K562 (cell line): Measurements from ENCODE around the gene CNDP2. TPM values are rescaled to one million over a fixed set of nuclear protein-coding genes. Genes with fewer than 3 reads are reported as not detected.
A peak's percentile ranks its signal among the peaks of the same experiment; 100 is the strongest.

Experiments used
- ARID1B ChIP-seq: fragments of 450-650 bp; IDR thresholded peaks from 2 replicates; pipeline ENCODE4 v1.6.1; 2016; ENCODE audit warnings: antibody characterized with exemption, mild to moderate bottlenecking, inconsistent platforms
- ARID2 ChIP-seq: fragments of 450-650 bp; IDR thresholded peaks from 2 replicates; pipeline ENCODE4 v1.6.1; 2017; ENCODE audit warnings: antibody characterized with exemption, mild to moderate bottlenecking
- CBFA2T2 ChIP-seq: fragments of 450-650 bp; conservative IDR thresholded peaks from 2 replicates; pipeline ENCODE4 v1.6.1; 2017; ENCODE audit warnings: mild to moderate bottlenecking
- CC2D1A ChIP-seq: fragments of 450-650 bp; IDR thresholded peaks from 2 replicates; pipeline ENCODE4 v1.6.1; 2017; ENCODE audit warnings: mild to moderate bottlenecking
- DPF2 ChIP-seq: fragments of 450-650 bp; IDR thresholded peaks from 2 replicates; pipeline ENCODE4 v1.6.1; 2016
- FOSL1 ChIP-seq: fragments of 200-800 bp; sonication (Bioruptor generic); conservative IDR thresholded peaks from 2 replicates; pipeline ENCODE4 v1.6.1; 2016; ENCODE audit warnings: missing genetic modification characterization, missing compliant biosample characterization
- HDAC2 ChIP-seq: fragments of 450-650 bp; IDR thresholded peaks from 2 replicates; pipeline ENCODE4 v1.6.1; 2016; ENCODE audit warnings: mild to moderate bottlenecking
- JUN ChIP-seq, 2 experiments: sonication (generic) in 1 of 2; formaldehyde crosslinking in 1 of 2; IDR thresholded peaks; 2 replicates each; pipeline versions ENCODE4 v1.6.1 to v1.8.0; 2012 to 2022; ENCODE audit warnings: borderline replicate concordance in 2 of 2, mild to moderate bottlenecking in 2 of 2, improper control_type of control experiment in 1 of 2, low read depth in 1 of 2, low read length in 1 of 2, missing genetic modification reagents in 1 of 2
- JUND ChIP-seq, 2 experiments: IDR thresholded peaks; 2 replicates in 1 of 2; 3 replicates in 1 of 2; pipeline ENCODE4 v1.6.1; 2011; ENCODE audit warnings: borderline replicate concordance in 2 of 2, low read depth in 2 of 2, low read length in 2 of 2, improper control_type of control experiment in 1 of 2, missing biosample characterization in 1 of 2, missing genetic modification characterization in 1 of 2, missing genetic modification reagents in 1 of 2
- RNF2 ChIP-seq: sonication (generic); IDR thresholded peaks from 2 replicates; pipeline ENCODE4 v1.6.1; 2016
- SLC30A9 ChIP-seq: fragments of 250-450 bp; sonication (Bioruptor Pico); IDR thresholded peaks from 2 replicates; pipeline ENCODE4 v1.8.0; 2022; ENCODE audit warnings: mild to moderate bottlenecking, moderate library complexity
- SMARCE1 ChIP-seq: fragments of 450-650 bp; IDR thresholded peaks from 2 replicates; pipeline ENCODE4 v1.7.1; 2016; ENCODE audit warnings: mild to moderate bottlenecking
- SRF ChIP-seq, 2 experiments: fragments of 250-450, 450-650 bp in 1 of 2; sonication (Bioruptor Pico) in 1 of 2; sonication (generic) in 1 of 2; formaldehyde crosslinking; IDR thresholded peaks; 2 replicates each; pipeline versions ENCODE4 v1.5.0 to v1.5.1; 2020 to 2022; ENCODE audit warnings: mild to moderate bottlenecking in 1 of 2, missing genetic modification reagents in 1 of 2
- TRIM24 ChIP-seq, 2 experiments: fragments of 450-650 bp; IDR thresholded peaks; 2 replicates each; pipeline ENCODE4 v1.6.1; 2016
- ZEB2 ChIP-seq: fragments of 450-650 bp; IDR thresholded peaks from 2 replicates; pipeline ENCODE4 v1.6.1; 2016
- ZMIZ1 ChIP-seq, 2 experiments: fragments of 150-350 bp in 1 of 2; IDR thresholded peaks; 2 replicates each; pipeline ENCODE4 v1.6.1; 2012 to 2016; ENCODE audit warnings: low read depth in 2 of 2, low read length in 2 of 2, mild to moderate bottlenecking in 1 of 2, moderate library complexity in 1 of 2
- ZNF655 ChIP-seq: fragments of 250-450 bp; sonication (Bioruptor Pico); IDR thresholded peaks from 2 replicates; pipeline ENCODE4 v1.5.0; 2021
- ZNF766 ChIP-seq: fragments of 200-800 bp; sonication (Bioruptor generic); conservative IDR thresholded peaks from 2 replicates; pipeline ENCODE4 v1.6.1; 2016; ENCODE audit warnings: missing genetic modification characterization, missing compliant biosample characterization
- ZSCAN32 ChIP-seq: fragments of 450-650 bp; formaldehyde crosslinking; IDR thresholded peaks from 2 replicates; pipeline ENCODE4 v1.4.0; 2020; ENCODE audit warnings: mild to moderate bottlenecking, moderate library complexity
- polyA plus RNA-seq, 8 experiments: library from polyadenylated mRNA; depleted of rRNA in 4 of 8; stranded (reverse) in 5 of 8; unstranded in 3 of 8; fragments of >200 nt; fragmentation: Nextera tagmentation in 2 of 8; fragmentation: Illumina TruSeq in 1 of 8; extraction: Ambion mirVana in 2 of 8; extraction: Trizol in 1 of 8; gene quantifications; 2 replicates each; pipeline versions ENCODE4 v1.2.1 to v1.2.3, GENCODE V29; 2011 to 2014; ENCODE audit warnings: inconsistent platforms in 1 of 8, missing spikeins in 1 of 8
- total RNA-seq, 7 experiments: library from RNA; depleted of rRNA in 6 of 7; stranded (reverse); fragments of >200 nt in 6 of 7; fragmentation: Illumina TruSeq in 2 of 7; extraction: Trizol in 2 of 7; gene quantifications; 2 replicates each; pipeline versions ENCODE4 v1.2.1 to v1.2.3, GENCODE V29; 2011 to 2021; ENCODE audit warnings: low replicate concordance in 1 of 7
- TF ChIP-seq, protein P1 (sequence below): fragments of 450-650 bp; IDR thresholded peaks from 2 replicates; pipeline ENCODE4 v1.6.1; 2016; ENCODE audit warnings: low read depth, mild to moderate bottlenecking, moderate library complexity

The CNDP2 gene
- total and polyA plus RNA-seq, 9 of the 15 experiments (the other 6 are each of a cell fraction or from before 2014, with no cell fraction given): 34.1 to 128 (median 53.8) TPM

DNA sequence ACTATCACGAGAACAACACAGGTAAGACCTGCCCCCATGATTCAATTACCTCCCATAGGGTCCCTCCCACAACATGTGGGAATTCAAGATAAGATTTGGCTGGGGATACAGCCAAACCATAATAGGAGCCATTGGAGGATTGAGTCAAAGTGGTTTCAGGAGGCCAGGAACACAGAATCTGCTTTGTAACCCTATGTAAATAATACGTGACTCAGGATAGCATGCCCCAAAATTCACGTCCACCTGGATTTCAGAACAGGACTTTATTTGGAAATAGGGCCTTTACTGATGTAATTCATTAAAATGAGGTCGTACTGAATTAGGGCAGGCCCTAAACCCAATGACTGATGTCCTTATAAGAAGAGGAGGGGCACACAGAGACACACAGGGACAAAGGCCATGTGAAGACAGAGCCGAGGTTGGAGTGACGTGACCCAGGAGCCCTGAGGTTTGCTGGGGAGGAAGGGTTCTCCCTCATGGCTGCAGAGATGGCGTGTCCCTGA is 16.0 kb upstream of the CNDP2 start (continued):
- no peak for TF ChIP-seq JUN (IDR thresholded peaks at IDR 0.05; ENCODE audit: borderline replicate concordance, low read depth, low read length)
- no peak for TF ChIP-seq JUN (CRISPR knock-in tag; IDR thresholded peaks at IDR 0.05; ENCODE audit: borderline replicate concordance)
- TF ChIP-seq SLC30A9: no peak
- peak; percentile 75 for TF ChIP-seq CBFA2T2
- TF ChIP-seq ZMIZ1 (IDR thresholded peaks at IDR 0.05; ENCODE audit: low read depth in 2 of 2, low read length in 2 of 2): peak in 1 of 2 experiments; percentile 56; a peak in 1 of 4 replicates
- TF ChIP-seq ZEB2: peak; percentile 92
- TF ChIP-seq ZNF766: 0 out of 2 replicates have a peak, but pooled peaks have one; percentile 13
- peak in 1 of 2 experiments; percentile 50; a peak in 2 of 4 replicates for TF ChIP-seq TRIM24 (IDR thresholded peaks at IDR 0.05)
- peak; percentile 81; the same call in 1 of the 2 replicates for TF ChIP-seq SMARCE1
- TF ChIP-seq ZNF655: no peak
- TF ChIP-seq FOSL1 (tag): peak; percentile 82
- TF ChIP-seq, protein P1, sequence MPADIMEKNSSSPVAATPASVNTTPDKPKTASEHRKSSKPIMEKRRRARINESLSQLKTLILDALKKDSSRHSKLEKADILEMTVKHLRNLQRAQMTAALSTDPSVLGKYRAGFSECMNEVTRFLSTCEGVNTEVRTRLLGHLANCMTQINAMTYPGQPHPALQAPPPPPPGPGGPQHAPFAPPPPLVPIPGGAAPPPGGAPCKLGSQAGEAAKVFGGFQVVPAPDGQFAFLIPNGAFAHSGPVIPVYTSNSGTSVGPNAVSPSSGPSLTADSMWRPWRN: 0 out of 2 replicates have a peak, but pooled peaks have one; percentile 47
- peak; percentile 95 for TF ChIP-seq ARID1B
- TF ChIP-seq SRF (CRISPR knock-in tag; IDR thresholded peaks at IDR 0.05): peak in 1 of 2 experiments; percentile 62; a peak in 1 of 4 replicates
- no peak for TF ChIP-seq ARID2
- 0 out of 2 replicates have a peak, but pooled peaks have one; percentile 19 for TF ChIP-seq RNF2
- no peak for TF ChIP-seq ZSCAN32 (CRISPR knock-in tag)
- peak; percentile 87 for TF ChIP-seq DPF2
- TF ChIP-seq HDAC2: peak; percentile 78
- peak; percentile 48; the same call in 1 of the 2 replicates for TF ChIP-seq JUND (IDR thresholded peaks at IDR 0.05; ENCODE audit: borderline replicate concordance, low read depth, low read length)
- TF ChIP-seq JUND (tag; IDR thresholded peaks at IDR 0.05; ENCODE audit: borderline replicate concordance, low read depth, low read length): 0 out of 3 replicates have a peak, but pooled peaks have one; percentile 40
- 0 out of 2 replicates have a peak, but pooled peaks have one; percentile 35 for TF ChIP-seq CC2D1A
